Naive thymus-derived CD4-positive, alpha-beta T cell (primary cell): ENCODE measurements around the gene PRPF8. TPM values are rescaled to one million over a fixed set of nuclear protein-coding genes. Genes with fewer than 3 reads are reported as not detected.

ENCODE experiments used
- ATAC-seq: fragments of 150-1000 bp; cut with Tn5 transposase; 2 replicates; pipeline ENCODE4 v1.10.0; 2021; ENCODE audit warnings: mild to moderate bottlenecking, moderate library complexity
- CTCF ChIA-PET: fragments of 350-600 bp; sonication (Branson Sonifier 250); formaldehyde crosslinking; loops from one replicate; lab custom pipeline; 2021; ENCODE audit warnings: antibody characterized with exemption; lab: Charles Lee
- POLR2A ChIA-PET: fragments of 350-600 bp; sonication (Branson Sonifier 250); formaldehyde crosslinking; loops from one replicate; lab custom pipeline; 2021; ENCODE audit warnings: antibody characterized with exemption, inconsistent platforms; lab: Charles Lee
- DNase-seq, 9 donors: peaks; one replicate each; pipeline versions ENCODE4 v3.0.0 to v3.0.0-alpha.2; 2020 to 2022; ENCODE audit warnings: mixed read lengths in 1 of 9
- H3K27ac ChIP-seq: one replicate; pipeline ENCODE4 v1.7.0; 2013; ENCODE audit warnings: mild to moderate bottlenecking, low read depth, low read length, moderate library complexity
- H3K27me3 ChIP-seq, 2 donors: one replicate each; pipeline ENCODE4 v1.7.0; 2013; ENCODE audit warnings: low read length in 2 of 2, mild to moderate bottlenecking in 2 of 2, moderate library complexity in 2 of 2; ENCODE audit not compliant: control insufficient read depth in 2 of 2, insufficient read depth in 2 of 2
- H3K36me3 ChIP-seq, 3 experiments: 1 replicate in 2 of 3; 2 replicates in 1 of 3; pipeline ENCODE4 v1.7.0; 2013; ENCODE audit warnings: low read length in 3 of 3, mild to moderate bottlenecking in 3 of 3, moderate library complexity in 1 of 3; ENCODE audit not compliant: insufficient read depth in 3 of 3, control insufficient read depth in 2 of 3
- H3K4me1 ChIP-seq, 2 donors: one replicate each; pipeline ENCODE4 v1.7.0; 2013; ENCODE audit warnings: low read length in 2 of 2, mild to moderate bottlenecking in 2 of 2, moderate library complexity in 1 of 2; ENCODE audit not compliant: control insufficient read depth in 2 of 2, insufficient read depth in 2 of 2
- H3K4me3 ChIP-seq: 2 replicates; pipeline ENCODE4 v1.7.0; 2013; ENCODE audit warnings: mild to moderate bottlenecking, low read length
- H3K9me3 ChIP-seq, 3 experiments: 1 replicate in 2 of 3; 2 replicates in 1 of 3; pipeline ENCODE4 v1.7.0; 2013; ENCODE audit warnings: low read length in 3 of 3; ENCODE audit not compliant: control insufficient read depth in 2 of 3
- H3K27ac Mint-ChIP-seq, 9 donors: one replicate each; pipeline ENCODE4 v1.8.0; 2020 to 2022; ENCODE audit warnings: mixed read lengths in 9 of 9, mild to moderate bottlenecking in 8 of 9, moderate library complexity in 5 of 9, inconsistent platforms in 2 of 9
- H3K27me3 Mint-ChIP-seq, 5 donors: one replicate each; pipeline ENCODE4 v1.8.0; 2021 to 2022; ENCODE audit warnings: mixed read lengths in 5 of 5, mild to moderate bottlenecking in 1 of 5
- H3K36me3 Mint-ChIP-seq, 5 donors: one replicate each; pipeline ENCODE4 v1.8.0; 2020 to 2022; ENCODE audit warnings: mixed read lengths in 5 of 5, mild to moderate bottlenecking in 3 of 5, inconsistent platforms in 1 of 5
- H3K4me1 Mint-ChIP-seq, 7 donors: one replicate each; pipeline ENCODE4 v1.8.0; 2020 to 2022; ENCODE audit warnings: mixed read lengths in 7 of 7, mild to moderate bottlenecking in 3 of 7, inconsistent platforms in 1 of 7
- H3K4me3 Mint-ChIP-seq, 10 donors: one replicate each; pipeline ENCODE4 v1.8.0; 2020 to 2022; ENCODE audit warnings: mild to moderate bottlenecking in 10 of 10, mixed read lengths in 10 of 10, moderate library complexity in 6 of 10, inconsistent platforms in 2 of 10
- H3K9me3 Mint-ChIP-seq, 11 donors: one replicate each; pipeline ENCODE4 v1.8.0; 2020 to 2022; ENCODE audit warnings: mixed read lengths in 11 of 11, mild to moderate bottlenecking in 4 of 11, inconsistent platforms in 1 of 11, moderate library complexity in 1 of 11
- intact Hi-C, 2 donors: fragments of 100-400 bp; cut with micrococcal nuclease; formaldehyde crosslinking; loops; one replicate each; pipeline ENCODE4 v1.15.1; 2023
- polyA plus RNA-seq, 2 donors: library from polyadenylated mRNA; unstranded; fragments of 300-500 nt; fragmentation: Illumina TruSeq; gene quantifications; one replicate each; pipeline ENCODE4 v1.2.3, GENCODE V29; 2021
- total RNA-seq, 6 experiments: library from RNA in 5 of 6; stranded (reverse) in 5 of 6; gene quantifications; 1 replicate in 5 of 6; 2 replicates in 1 of 6; pipeline ENCODE4 v1.2.3 and lab custom pipeline; 2021 to 2026

The PRPF8 gene
- total and polyA plus RNA-seq, 7 experiments from 2014 or later = 167 to 554 (median 436) TPM

- Mint-ChIP-seq H3K27ac (peak overlapping the region; percentile 14 to 80 (median 68)), H3K4me3 (peak overlapping the region; percentile 63 to 95 (median 83)), H3K27me3 (peaks cover 0 to 56% (median 0%) of the 10 kb centered on the region in 5 donors), H3K36me3 (no peaks in the 10 kb centered on the region), H3K9me3 (peaks cover 0 to 2% (median 0%) of the 10 kb centered on the region in 11 donors), H3K4me1 (peaks cover 17 to 26% (median 22%) of the 10 kb centered on the region in 7 donors)
- ATAC-seq (peak; percentile 41), DNase-seq (peak; percentile 36 to 81 (median 57))
- Histone ChIP-seq H3K27me3 (no peaks in the 10 kb centered on the region), H3K4me1 (peaks cover 5 to 20% of the 10 kb centered on the region in 2 donors), H3K36me3 (no peaks in the 10 kb centered on the region), H3K9me3 (no peaks in the 10 kb centered on the region), H3K4me3 (peak overlapping the region; percentile 83), H3K27ac (peak overlapping the region; percentile 74)
- POLR2A ChIA-PET = interaction anchor here (0.7 to 3.9 kb wide), 11 partner anchors 14 to 584 kb away, joined by 3 to 27 read pairs (median 7); partner anchors contain the start of genes INPP5K, PITPNA, PRPF8 and RILP
- CTCF ChIA-PET = interaction anchor here (0.6 to 1.7 kb wide), 12 partner anchors 11 to 296 kb away, joined by 3 to 17 read pairs (median 4); partner anchors contain the start of gene RILP
- intact Hi-C loops = loop anchor here (1.0 to 2.0 kb wide), 4 partner anchors 19 to 353 kb away; partner anchors contain the start of gene RILP (in 1 of the 2)
Measured at GRCh38 chr17:1629504-1630310, 55.0 kb downstream of the PRPF8 start.

DNA sequence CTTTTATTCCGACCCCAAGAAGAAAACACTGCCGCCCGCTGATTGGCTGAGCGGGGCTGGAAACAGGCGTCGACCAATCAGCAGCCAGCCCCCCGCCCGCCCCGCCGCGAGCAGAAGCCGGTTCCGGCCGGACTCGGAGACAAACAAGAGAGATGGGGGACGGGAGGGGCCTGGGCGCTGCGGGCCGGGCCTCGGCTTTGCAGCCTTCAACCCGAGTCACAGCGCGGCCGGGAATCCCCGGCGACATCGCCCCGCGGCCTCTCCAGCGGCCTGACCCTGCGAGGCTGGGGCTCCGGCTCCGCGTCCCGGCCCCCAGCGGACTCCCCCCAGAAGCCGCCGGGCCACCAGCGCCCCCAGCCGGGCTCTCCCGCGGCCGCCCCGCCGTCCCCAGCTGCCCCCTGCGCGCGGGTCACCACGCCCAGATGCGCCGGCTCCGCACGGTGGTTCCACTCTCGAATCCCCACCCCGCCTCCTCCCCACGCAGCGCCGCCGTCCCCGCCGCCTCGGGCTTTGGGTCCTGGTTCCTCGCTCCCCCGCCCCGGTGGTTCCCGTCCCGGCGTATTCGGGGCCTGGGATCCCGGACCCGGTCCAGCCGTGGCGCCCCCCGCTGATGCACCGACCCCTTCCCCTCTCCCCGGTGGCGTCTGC is 55.7 kb downstream of the PRPF8 start:
- DNase-seq = peak; percentile 69 to 89 (median 84)
- H3K4me1 ChIP-seq = peaks cover 5 to 20% of the 10 kb centered on the region in 2 donors
- no peaks in the 10 kb centered on the region for H3K36me3 ChIP-seq
- H3K9me3 ChIP-seq = no peaks in the 10 kb centered on the region
- ChIA-PET POLR2A (interaction anchor here (0.6 to 3.9 kb wide), 11 partner anchors 14 to 585 kb away, joined by 3 to 27 read pairs (median 7); partner anchors contain the start of genes INPP5K, PITPNA, PRPF8 and RILP), CTCF (interaction anchor here (0.8 to 1.7 kb wide), 8 partner anchors 20 to 295 kb away, joined by 3 to 17 read pairs (median 5); partner anchors contain the start of gene RILP)
- peaks cover 0 to 59% (median 0%) of the 10 kb centered on the region in 5 donors for H3K27me3 Mint-ChIP-seq
- H3K27ac ChIP-seq = peak overlapping the region; percentile 74
- peaks cover 17 to 26% (median 22%) of the 10 kb centered on the region in 7 donors for H3K4me1 Mint-ChIP-seq
- H3K27ac Mint-ChIP-seq = peak overlapping the region; percentile 73 to 95 (median 87)
- no peaks in the 10 kb centered on the region for H3K27me3 ChIP-seq
- peak overlapping the region; percentile 83 for H3K4me3 ChIP-seq
- no peaks in the 10 kb centered on the region for H3K36me3 Mint-ChIP-seq
- H3K9me3 Mint-ChIP-seq = peaks cover 0 to 2% (median 0%) of the 10 kb centered on the region in 11 donors
- intact Hi-C loops = loop anchor here (1.0 to 2.0 kb wide), 10 partner anchors 14 to 264 kb away; partner anchors contain the start of genes INPP5K (in 2 of the 2), PITPNA (in 2 of the 2), RILP (in 2 of the 2) and CRK (in 1 of the 2)
- H3K4me3 Mint-ChIP-seq = peak overlapping the region; percentile 92 to 96 (median 94)
- peak; percentile 84 for ATAC-seq

- Histone ChIP-seq H3K36me3 (no peaks in the 10 kb centered on the region), H3K9me3 (no peaks in the 10 kb centered on the region), H3K27ac (peak within 1 kb of the TSS; percentile 74), H3K4me1 (peaks cover 5 to 20% of the 10 kb centered on the region in 2 donors), H3K4me3 (peak within 1 kb of the TSS; percentile 83), H3K27me3 (no peaks in the 10 kb centered on the region)
- Mint-ChIP-seq H3K9me3 (peaks cover 0 to 2% (median 0%) of the 10 kb centered on the region in 11 donors), H3K4me3 (peak within 1 kb of the TSS; percentile 92 to 96 (median 94)), H3K27me3 (peaks cover 0 to 59% (median 0%) of the 10 kb centered on the region in 5 donors), H3K36me3 (no peaks in the 10 kb centered on the region), H3K4me1 (peaks cover 17 to 26% (median 22%) of the 10 kb centered on the region in 7 donors), H3K27ac (peak within 1 kb of the TSS; percentile 73 to 95 (median 87))
- DNase-seq (peak; percentile 65 to 86 (median 75)), ATAC-seq (peak; percentile 81)
- CTCF ChIA-PET = interaction anchor here (0.8 to 1.5 kb wide), 2 partner anchors 21 to 277 kb away, joined by 3 read pairs; no protein-coding TSS in a partner anchor
- POLR2A ChIA-PET = interaction anchor here (0.6 to 3.9 kb wide), 6 partner anchors 21 to 584 kb away, joined by 3 to 27 read pairs (median 6); partner anchors contain the start of genes INPP5K, PITPNA and RILP
- intact Hi-C loops = loop anchor here (1.0 to 2.0 kb wide), 10 partner anchors 15 to 263 kb away; partner anchors contain the start of genes INPP5K (in 2 of the 2), PITPNA (in 2 of the 2), RILP (in 2 of the 2) and CRK (in 1 of the 2)
Measured at GRCh38 chr17:1627982-1628855, 56.4 kb downstream of the PRPF8 start, which contains the start of gene SLC43A2. TSS of gene SLC43A2 (minus strand) at chr17:1628834. CDS start at chr17:1627874, 960 bp downstream.

- intact Hi-C loops = no loop called here
- no peaks in the 10 kb centered on the region for H3K36me3 Mint-ChIP-seq
- Histone ChIP-seq H3K36me3 (no peaks in the 10 kb centered on the region), H3K27ac (peak overlapping the region; percentile 74), H3K4me1 (peaks cover 5 to 20% of the 10 kb centered on the region in 2 donors), H3K9me3 (no peaks in the 10 kb centered on the region), H3K4me3 (peak overlapping the region; percentile 83), H3K27me3 (no peaks in the 10 kb centered on the region)
- CTCF ChIA-PET = interaction anchor here (1.2 to 1.5 kb wide), 2 partner anchors 22 to 262 kb away, joined by 3 to 5 read pairs; no protein-coding TSS in a partner anchor
- DNase-seq (peak in 2 of 9 donors; percentile 23 to 36), ATAC-seq (no peak)
- H3K27me3 Mint-ChIP-seq = peaks cover 0 to 59% (median 0%) of the 10 kb centered on the region in 5 donors
- peaks cover 0 to 2% (median 0%) of the 10 kb centered on the region in 11 donors for H3K9me3 Mint-ChIP-seq
- H3K27ac Mint-ChIP-seq = peak overlapping the region in 8 of 9 donors; percentile 38 to 84 (median 70)
- H3K4me1 Mint-ChIP-seq = peaks cover 17 to 26% (median 22%) of the 10 kb centered on the region in 7 donors
- POLR2A ChIA-PET = interaction anchor here (0.7 to 3.9 kb wide), 5 partner anchors 21 to 585 kb away, joined by 3 to 27 read pairs (median 8); partner anchors contain the start of genes INPP5K, PITPNA and RILP
- H3K4me3 Mint-ChIP-seq = peak overlapping the region; percentile 69 to 95 (median 88)
Measured at GRCh38 chr17:1627182-1627981, 57.3 kb downstream of the PRPF8 start.

- intact Hi-C loops = no loop called here
- peaks cover 0 to 52% (median 0%) of the 10 kb centered on the region in 5 donors for H3K27me3 Mint-ChIP-seq
- no peak overlapping the region for H3K27ac ChIP-seq
- H3K9me3 ChIP-seq = no peaks in the 10 kb centered on the region
- no peaks in the 10 kb centered on the region for H3K36me3 Mint-ChIP-seq
- peaks cover 17 to 26% (median 22%) of the 10 kb centered on the region in 7 donors for H3K4me1 Mint-ChIP-seq
- no peak for DNase-seq
- H3K36me3 ChIP-seq = no peaks in the 10 kb centered on the region
- H3K27ac Mint-ChIP-seq = peak overlapping the region in 5 of 9 donors; percentile 30 to 67 (median 52)
- no peaks in the 10 kb centered on the region for H3K27me3 ChIP-seq
- H3K4me3 ChIP-seq = no peak overlapping the region
- peak overlapping the region in 9 of 10 donors; percentile 54 to 95 (median 88) for H3K4me3 Mint-ChIP-seq
- POLR2A ChIA-PET = interaction anchor here (0.6 to 0.7 kb wide), 2 partner anchors 27 to 260 kb away, joined by 3 read pairs; no protein-coding TSS in a partner anchor
- peaks cover 0 to 2% (median 0%) of the 10 kb centered on the region in 11 donors for H3K9me3 Mint-ChIP-seq
- no peak for ATAC-seq
- CTCF ChIA-PET = interaction anchor here (0.9 to 1.2 kb wide), 2 partner anchors 93 to 261 kb away, joined by 3 to 5 read pairs; no protein-coding TSS in a partner anchor
- peaks cover 5 to 20% of the 10 kb centered on the region in 2 donors for H3K4me1 ChIP-seq
Measured at GRCh38 chr17:1626333-1626732, 58.3 kb downstream of the PRPF8 start.
